WTC11 (cell line): ENCODE data around the gene PLEKHA6. TPM values are rescaled to one million over a fixed set of nuclear protein-coding genes. Genes with fewer than 3 reads are reported as not detected.

Experiments
- ATAC-seq: fragments of 200-7000 bp; cut with Tn5 transposase; 2 replicates; pipeline ENCODE4 v1.10.0; 2021; ENCODE audit warnings: mild to moderate bottlenecking, moderate library complexity
- CTCF ChIA-PET: fragments of 300-600 bp; sonication (Branson Sonifier 250); formaldehyde crosslinking; loops from one replicate; lab custom pipeline; 2021; ENCODE audit warnings: antibody characterized with exemption; lab: Charles Lee
- POLR2A ChIA-PET: fragments of 350-600 bp; sonication (Branson Sonifier 250); formaldehyde crosslinking; loops from one replicate; lab custom pipeline; 2021; ENCODE audit warnings: antibody characterized with exemption; lab: Charles Lee
- DNase-seq: peaks from one replicate; pipeline ENCODE4 v3.0.0; 2021; ENCODE audit warnings: low spot score
- H3K27ac Mint-ChIP-seq: 2 replicates; pipeline ENCODE4 v1.8.0; 2021; ENCODE audit warnings: mixed read lengths
- H3K27me3 Mint-ChIP-seq: 2 replicates; pipeline ENCODE4 v1.8.0; 2021; ENCODE audit warnings: low read depth, mild to moderate bottlenecking, moderate library complexity, mixed read lengths
- H3K36me3 Mint-ChIP-seq: 2 replicates; pipeline ENCODE4 v1.8.0; 2021; ENCODE audit warnings: mixed read lengths
- H3K4me1 Mint-ChIP-seq: 2 replicates; pipeline ENCODE4 v1.8.0; 2022; ENCODE audit warnings: mixed read lengths
- H3K4me3 Mint-ChIP-seq: 2 replicates; pipeline ENCODE4 v1.8.0; 2021; ENCODE audit warnings: mild to moderate bottlenecking, moderate library complexity, mixed read lengths
- H3K9me3 Mint-ChIP-seq: 2 replicates; pipeline ENCODE4 v1.8.0; 2021; ENCODE audit warnings: mixed read lengths
- AFF4 ChIP-seq: sonication (generic); formaldehyde crosslinking; IDR thresholded peaks from 2 replicates; pipeline ENCODE4 v1.8.1; 2023; ENCODE audit warnings: mild to moderate bottlenecking, missing genetic modification reagents, borderline replicate concordance
- CBFB ChIP-seq: sonication (generic); formaldehyde crosslinking; IDR thresholded peaks from 2 replicates; pipeline ENCODE4 v1.8.1; 2022; ENCODE audit warnings: mild to moderate bottlenecking, low read depth, missing genetic modification reagents
- ELF4 ChIP-seq: sonication (generic); formaldehyde crosslinking; IDR thresholded peaks from 2 replicates; pipeline ENCODE4 v1.8.1; 2022; ENCODE audit warnings: low read depth, mild to moderate bottlenecking, moderate library complexity, missing genetic modification reagents
- FOXK1 ChIP-seq: sonication (generic); formaldehyde crosslinking; IDR thresholded peaks from 2 replicates; pipeline ENCODE4 v1.8.0; 2022; ENCODE audit warnings: mild to moderate bottlenecking, moderate library complexity, missing genetic modification reagents
- KAT7 ChIP-seq: sonication (generic); formaldehyde crosslinking; IDR thresholded peaks from 2 replicates; pipeline ENCODE4 v1.8.1; 2023; ENCODE audit warnings: missing genetic modification reagents, mild to moderate bottlenecking, borderline replicate concordance
- MYBL2 ChIP-seq: sonication (generic); formaldehyde crosslinking; IDR thresholded peaks from 2 replicates; pipeline ENCODE4 v1.8.1; 2023; ENCODE audit warnings: mild to moderate bottlenecking, moderate library complexity, missing genetic modification reagents
- NR1H2 ChIP-seq: sonication (generic); formaldehyde crosslinking; IDR thresholded peaks from 2 replicates; pipeline ENCODE4 v1.9.0; 2021; ENCODE audit warnings: mild to moderate bottlenecking, moderate library complexity, missing genetic modification reagents
- NR2C2 ChIP-seq: sonication (generic); formaldehyde crosslinking; IDR thresholded peaks from 2 replicates; pipeline ENCODE4 v1.8.0; 2022; ENCODE audit warnings: mild to moderate bottlenecking, missing genetic modification reagents
- OVOL2 ChIP-seq: fragments of 250-450 bp; sonication (Bioruptor Pico); IDR thresholded peaks from 2 replicates; pipeline ENCODE4 v1.9.0; 2021; ENCODE audit warnings: mild to moderate bottlenecking, borderline replicate concordance
- RORB ChIP-seq: fragments of 250-450 bp; sonication (Bioruptor Pico); IDR thresholded peaks from 2 replicates; pipeline ENCODE4 v1.9.0; 2021; ENCODE audit warnings: mild to moderate bottlenecking
- TEAD1 ChIP-seq: sonication (generic); formaldehyde crosslinking; IDR thresholded peaks from 2 replicates; pipeline ENCODE4 v1.8.0; 2022; ENCODE audit warnings: mild to moderate bottlenecking, missing genetic modification reagents
- TP53 ChIP-seq: sonication (generic); formaldehyde crosslinking; IDR thresholded peaks from 2 replicates; pipeline ENCODE4 v1.8.1; 2023; ENCODE audit warnings: mild to moderate bottlenecking, missing genetic modification reagents
- ZBTB21 ChIP-seq: sonication (generic); formaldehyde crosslinking; IDR thresholded peaks from 2 replicates; pipeline ENCODE4 v1.8.1; 2023; ENCODE audit warnings: mild to moderate bottlenecking, missing genetic modification reagents, borderline replicate concordance
- ZNF121 ChIP-seq: sonication (generic); formaldehyde crosslinking; IDR thresholded peaks from 2 replicates; pipeline ENCODE4 v1.8.0; 2023; ENCODE audit warnings: missing genetic modification reagents
- ZNF138 ChIP-seq: sonication (generic); formaldehyde crosslinking; conservative IDR thresholded peaks from 2 replicates; pipeline ENCODE4 v1.8.1; 2022; ENCODE audit warnings: mild to moderate bottlenecking, moderate library complexity, missing genetic modification reagents
- ZNF219 ChIP-seq: sonication (generic); formaldehyde crosslinking; IDR thresholded peaks from 2 replicates; pipeline ENCODE4 v1.8.0; 2023; ENCODE audit warnings: missing genetic modification reagents, mild to moderate bottlenecking, borderline replicate concordance
- ZNF317 ChIP-seq: sonication (generic); formaldehyde crosslinking; IDR thresholded peaks from 2 replicates; pipeline ENCODE4 v1.8.1; 2023; ENCODE audit warnings: low read depth, mild to moderate bottlenecking, moderate library complexity, missing genetic modification reagents, borderline replicate concordance
- total RNA-seq: library from RNA; stranded (reverse); gene quantifications from 3 replicates; pipeline ENCODE4 v1.2.3, GENCODE V29; 2021
- TF ChIP-seq, protein P1 (sequence below): sonication (generic); formaldehyde crosslinking; IDR thresholded peaks from 2 replicates; pipeline ENCODE4 v1.8.1; 2022; ENCODE audit warnings: mild to moderate bottlenecking, moderate library complexity, missing genetic modification reagents
- TF ChIP-seq, protein P2 (sequence below): fragments of 250-450 bp; sonication (Bioruptor Pico); IDR thresholded peaks from 2 replicates; pipeline ENCODE4 v1.8.0; 2021; ENCODE audit warnings: mild to moderate bottlenecking
- TF ChIP-seq, protein P3 (sequence below): fragments of 250-450 bp; sonication (Bioruptor Pico); IDR thresholded peaks from 2 replicates; pipeline ENCODE4 v1.9.0; 2021; ENCODE audit warnings: mild to moderate bottlenecking
- TF ChIP-seq, protein P4 (sequence below): fragments of 250-450 bp; sonication (Bioruptor Pico); conservative IDR thresholded peaks from 2 replicates; pipeline ENCODE4 v1.9.0; 2021; ENCODE audit warnings: mild to moderate bottlenecking
- TF ChIP-seq, protein P5 (sequence below): sonication (generic); formaldehyde crosslinking; IDR thresholded peaks from 2 replicates; pipeline ENCODE4 v1.8.1; 2023; ENCODE audit warnings: mild to moderate bottlenecking, missing genetic modification reagents, moderate library complexity

Gene PLEKHA6
- total RNA-seq, 1 experiment from 2014 or later: 11.6 TPM

DNA sequence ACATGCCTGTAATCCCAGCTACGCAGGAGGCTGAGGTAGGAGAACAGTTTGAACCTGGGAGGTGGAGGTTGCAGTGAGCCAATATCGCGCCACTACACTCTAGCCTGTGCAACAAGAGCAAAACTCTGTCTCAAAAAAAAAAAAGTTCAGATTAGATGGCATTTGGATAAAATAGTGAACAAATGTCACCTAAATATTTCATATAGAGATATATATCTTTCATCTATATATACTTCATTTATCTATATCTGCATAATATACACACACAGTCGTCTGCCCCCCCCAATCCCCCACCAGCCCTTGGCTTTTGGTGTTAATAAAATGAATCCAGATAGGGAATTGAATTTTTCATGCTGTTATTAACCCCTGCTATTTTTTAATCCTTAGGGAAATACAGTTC lies 46.9 kb upstream of the PLEKHA6 start:
- ChIA-PET CTCF (interaction anchor here (1.2 to 4.9 kb wide), 4 partner anchors 8 to 199 kb away, joined by 3 to 47 read pairs (median 13); no protein-coding TSS in a partner anchor), POLR2A (no interaction called here)
- TF ChIP-seq, protein P1, sequence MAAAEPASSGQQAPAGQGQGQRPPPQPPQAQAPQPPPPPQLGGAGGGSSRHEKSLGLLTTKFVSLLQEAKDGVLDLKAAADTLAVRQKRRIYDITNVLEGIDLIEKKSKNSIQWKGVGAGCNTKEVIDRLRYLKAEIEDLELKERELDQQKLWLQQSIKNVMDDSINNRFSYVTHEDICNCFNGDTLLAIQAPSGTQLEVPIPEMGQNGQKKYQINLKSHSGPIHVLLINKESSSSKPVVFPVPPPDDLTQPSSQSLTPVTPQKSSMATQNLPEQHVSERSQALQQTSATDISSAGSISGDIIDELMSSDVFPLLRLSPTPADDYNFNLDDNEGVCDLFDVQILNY (CRISPR knock-in tag): no peak
- TF ChIP-seq FOXK1 (no peak), NR2C2 (no peak), TEAD1 (no peak), ZNF138 (CRISPR knock-in tag) (no peak), MYBL2 (CRISPR knock-in tag) (no peak), ZNF317 (CRISPR knock-in tag) (no peak), OVOL2 (CRISPR knock-in tag) (no peak)
- TF ChIP-seq, protein P2, sequence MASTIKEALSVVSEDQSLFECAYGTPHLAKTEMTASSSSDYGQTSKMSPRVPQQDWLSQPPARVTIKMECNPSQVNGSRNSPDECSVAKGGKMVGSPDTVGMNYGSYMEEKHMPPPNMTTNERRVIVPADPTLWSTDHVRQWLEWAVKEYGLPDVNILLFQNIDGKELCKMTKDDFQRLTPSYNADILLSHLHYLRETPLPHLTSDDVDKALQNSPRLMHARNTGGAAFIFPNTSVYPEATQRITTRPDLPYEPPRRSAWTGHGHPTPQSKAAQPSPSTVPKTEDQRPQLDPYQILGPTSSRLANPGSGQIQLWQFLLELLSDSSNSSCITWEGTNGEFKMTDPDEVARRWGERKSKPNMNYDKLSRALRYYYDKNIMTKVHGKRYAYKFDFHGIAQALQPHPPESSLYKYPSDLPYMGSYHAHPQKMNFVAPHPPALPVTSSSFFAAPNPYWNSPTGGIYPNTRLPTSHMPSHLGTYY (CRISPR knock-in tag): no peak
- TF ChIP-seq, protein P3, sequence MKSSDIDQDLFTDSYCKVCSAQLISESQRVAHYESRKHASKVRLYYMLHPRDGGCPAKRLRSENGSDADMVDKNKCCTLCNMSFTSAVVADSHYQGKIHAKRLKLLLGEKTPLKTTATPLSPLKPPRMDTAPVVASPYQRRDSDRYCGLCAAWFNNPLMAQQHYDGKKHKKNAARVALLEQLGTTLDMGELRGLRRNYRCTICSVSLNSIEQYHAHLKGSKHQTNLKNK (CRISPR knock-in tag): no peak
- DNase-seq: no peak
- H3K9me3 Mint-ChIP-seq: no peaks in the 10 kb centered on the region
- no peaks in the 10 kb centered on the region for H3K27me3 Mint-ChIP-seq
- no peak overlapping the region for H3K27ac Mint-ChIP-seq
- peaks cover 12% of the 10 kb centered on the region for H3K4me1 Mint-ChIP-seq
- peak overlapping the region; percentile 100 for H3K4me3 Mint-ChIP-seq
- ATAC-seq: no peak
- peaks cover 54% of the 10 kb centered on the region for H3K36me3 Mint-ChIP-seq

DNA sequence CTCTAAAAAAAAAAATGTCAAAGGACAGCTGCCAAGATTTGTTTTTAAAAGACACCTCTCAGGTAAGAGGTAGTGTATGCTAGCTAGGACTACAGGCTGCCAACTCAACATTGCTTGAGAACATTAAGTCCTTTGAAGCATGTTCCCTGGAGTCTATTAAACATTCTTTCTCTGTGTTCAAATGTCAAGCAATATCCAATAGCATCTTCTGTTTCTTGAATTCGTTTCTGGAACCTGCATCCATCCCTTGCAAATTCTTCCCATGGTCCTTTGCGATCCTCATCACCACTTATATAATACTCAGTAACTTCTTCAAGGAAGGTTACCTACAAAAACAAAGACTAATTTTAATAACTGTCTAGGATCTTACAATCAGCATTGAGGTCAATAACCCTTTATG lies 46.3 kb upstream of the PLEKHA6 start:
- H3K36me3 Mint-ChIP-seq: peaks cover 54% of the 10 kb centered on the region
- ChIA-PET CTCF (no interaction called here), POLR2A (no interaction called here)
- H3K4me1 Mint-ChIP-seq: peaks cover 12% of the 10 kb centered on the region
- H3K27me3 Mint-ChIP-seq: no peaks in the 10 kb centered on the region
- ATAC-seq (no peak), DNase-seq (no peak)
- no peak overlapping the region; the same call in none of the 2 replicates for H3K4me3 Mint-ChIP-seq
- no peaks in the 10 kb centered on the region for H3K9me3 Mint-ChIP-seq
- H3K27ac Mint-ChIP-seq: no peak overlapping the region
- no peak for TF ChIP-seq RORB (CRISPR knock-in tag)
- TF ChIP-seq ZNF219: no peak
- TF ChIP-seq ELF4 (CRISPR knock-in tag): no peak
- no peak for TF ChIP-seq CBFB (CRISPR knock-in tag)
- TF ChIP-seq, protein P4, sequence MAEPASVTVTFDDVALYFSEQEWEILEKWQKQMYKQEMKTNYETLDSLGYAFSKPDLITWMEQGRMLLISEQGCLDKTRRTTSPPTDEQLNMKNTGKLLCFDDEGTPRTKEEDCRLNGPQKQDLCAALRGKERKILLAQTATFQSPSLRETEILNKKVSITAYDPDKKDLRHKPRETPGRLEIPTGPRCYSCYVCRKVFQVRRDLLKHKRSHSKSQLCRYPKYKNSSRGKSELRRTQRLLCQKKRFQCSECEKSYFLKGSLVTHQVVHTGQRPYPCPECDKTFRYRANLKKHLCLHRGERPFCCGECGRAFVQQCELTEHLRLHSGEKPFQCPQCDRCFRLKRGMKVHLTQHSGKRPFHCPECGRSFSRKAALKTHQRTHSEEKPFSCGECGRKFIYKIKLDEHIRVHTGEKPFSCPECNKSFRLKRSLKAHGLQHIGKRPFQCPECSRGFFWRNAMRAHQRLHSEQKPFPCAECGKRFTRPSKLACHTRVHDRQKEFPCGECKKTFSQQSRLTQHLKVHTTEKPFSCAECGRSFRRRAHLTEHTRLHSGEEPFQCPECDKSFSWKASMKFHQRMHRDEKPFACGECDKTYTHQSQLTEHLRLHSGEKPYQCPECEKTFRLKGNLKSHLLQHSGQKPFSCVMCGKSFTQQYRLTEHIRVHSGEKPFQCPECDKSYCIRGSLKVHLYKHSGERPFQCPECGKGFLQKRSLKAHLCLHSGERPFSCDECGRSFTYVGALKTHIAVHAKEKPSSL (CRISPR knock-in tag): no peak
- no peak for TF ChIP-seq TP53 (CRISPR knock-in tag)
- TF ChIP-seq, protein P5, sequence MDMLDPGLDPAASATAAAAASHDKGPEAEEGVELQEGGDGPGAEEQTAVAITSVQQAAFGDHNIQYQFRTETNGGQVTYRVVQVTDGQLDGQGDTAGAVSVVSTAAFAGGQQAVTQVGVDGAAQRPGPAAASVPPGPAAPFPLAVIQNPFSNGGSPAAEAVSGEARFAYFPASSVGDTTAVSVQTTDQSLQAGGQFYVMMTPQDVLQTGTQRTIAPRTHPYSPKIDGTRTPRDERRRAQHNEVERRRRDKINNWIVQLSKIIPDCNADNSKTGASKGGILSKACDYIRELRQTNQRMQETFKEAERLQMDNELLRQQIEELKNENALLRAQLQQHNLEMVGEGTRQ (CRISPR knock-in tag): no peak
- no peak for TF ChIP-seq NR1H2
- no peak for TF ChIP-seq AFF4
- TF ChIP-seq KAT7 (CRISPR knock-in tag): no peak
- TF ChIP-seq ZBTB21 (CRISPR knock-in tag): no peak
- no peak for TF ChIP-seq TEAD1
- TF ChIP-seq, protein P3 (CRISPR knock-in tag): no peak
- TF ChIP-seq ZNF121: no peak
- TF ChIP-seq, protein P1 (CRISPR knock-in tag): no peak
